Measurements from ENCODE around the gene POLD4. TPM values are rescaled to one million over a fixed set of nuclear protein-coding genes. Genes with fewer than 3 reads are reported as not detected.

POLD4 gene
- total and polyA plus RNA-seq, 2 of the 13 experiments (the other 11 are each of a cell fraction or from before 2014, with no cell fraction given) = 10.5 to 27.4 TPM

DNA sequence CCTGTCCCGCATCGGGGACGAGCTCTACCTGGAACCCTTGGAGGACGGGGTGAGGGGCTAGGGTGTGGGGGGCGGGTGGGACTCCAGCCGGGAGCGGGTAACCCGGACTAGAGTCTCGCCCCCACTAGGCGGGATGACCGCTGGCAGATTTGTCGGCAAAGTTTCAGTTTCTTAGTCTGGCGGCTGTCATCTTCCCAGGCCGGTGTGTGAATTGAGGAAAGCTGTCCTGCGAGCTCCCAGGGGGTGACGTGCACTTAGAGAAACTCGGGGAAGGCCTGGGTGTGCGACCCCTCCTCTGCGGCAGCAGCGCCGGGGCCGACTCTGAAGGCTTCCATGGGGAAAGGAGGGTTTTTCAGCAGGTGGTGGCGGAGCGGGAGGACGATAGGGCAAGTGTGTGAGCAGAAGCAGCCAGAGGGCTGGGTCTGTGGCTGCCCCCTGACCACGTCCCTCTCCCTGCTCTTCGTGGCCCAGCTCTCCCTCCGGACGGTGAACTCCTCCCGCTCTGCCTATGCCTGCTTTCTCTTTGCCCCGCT is 38.9 kb upstream of the POLD4 start:
- intact Hi-C loops (cut with micrococcal nuclease; ENCODE audit: unreplicated experiment) = no loop called here
- ChIA-PET POLR2A (interaction anchor here (0.6 to 3.8 kb wide), 18 partner anchors 9 to 550 kb away, joined by 3 to 81 read pairs (median 4); partner anchors contain the start of genes AIP, ANKRD13D, CDK2AP2 and CLCF1), CTCF (ENCODE audit: low intra/inter-chr PET ratio, low total read pairs) (no interaction called here)
- Histone ChIP-seq H3K9ac (ENCODE audit: insufficient read depth, low read depth, low read length) (peak overlapping the region; percentile 80), H3K9me3 (ENCODE audit: low read length) (no peaks in the 10 kb centered on the region), H3K4me2 (ENCODE audit: low read depth, low read length) (peak overlapping the region; percentile 97), H3K27me3 (ENCODE audit: control insufficient read depth in 1 of 2, insufficient read depth in 2 of 2, low read length in 2 of 2) (peaks cover 0 to 5% of the 10 kb centered on the region in 2 experiments; a peak in 1 of 5 replicates), H3K36me3 (replicated peaks in 1 of 2; ENCODE audit: control insufficient read depth in 1 of 2, insufficient read depth in 2 of 2, low read length in 2 of 2) (peaks cover 6 to 7% of the 10 kb centered on the region in 2 experiments; a peak in 3 of 5 replicates), H3K79me2 (ENCODE audit: insufficient read depth, low read length) (peaks cover 10% of the 10 kb centered on the region), H3K4me3 (replicated peaks in 1 of 3; ENCODE audit: insufficient read depth in 1 of 3, low read depth in 2 of 3, low read length in 3 of 3) (peak overlapping the region; percentile 74 to 85 (median 78)), H4K20me1 (ENCODE audit: insufficient read depth, low read length) (no peaks in the 10 kb centered on the region), H2AFZ (ENCODE audit: low read length) (no peak overlapping the region), H3K4me1 (ENCODE audit: insufficient read depth, low read length) (peaks cover 43% of the 10 kb centered on the region), H3K27ac (ENCODE audit: extremely low read length, insufficient read depth, low read length) (peak overlapping the region; percentile 76)
- FAIRE-seq (no peak), DNase-seq (ENCODE audit: low spot score) (no peak), ATAC-seq (peak; percentile 41)
- in situ Hi-C loops (cut with HindIII; ENCODE audit: extremely low pct_ligation_motif_present, low pct_unique_long_range_greater_than_20kb) = no loop called here
- WGBS (ENCODE audit: low lambda C conversion rate) = 25% methylated on average over 5 of the region's 31 CpGs
- TF ChIP-seq MXD4 (CRISPR knock-in tag; IDR thresholded peaks at IDR 0.05) (no peak), NRL (CRISPR knock-in tag; IDR thresholded peaks at IDR 0.05; ENCODE audit: borderline replicate concordance) (peak; percentile 27; the same call in 1 of the 2 replicates), ASH2L (IDR thresholded peaks at IDR 0.05; ENCODE audit: insufficient read length, low read depth, low read length) (peak; percentile 2), ZNF136 (CRISPR knock-in tag; IDR thresholded peaks at IDR 0.05; ENCODE audit: low read depth) (no peak), ATRX (CRISPR knock-in tag; IDR thresholded peaks at IDR 0.05; ENCODE audit: borderline replicate concordance) (no peak), GLI4 (CRISPR knock-in tag; IDR thresholded peaks at IDR 0.05; ENCODE audit: borderline replicate concordance) (0 out of 2 replicates have a peak, but pooled peaks have one; percentile 3)
- TF ChIP-seq, protein P1, sequence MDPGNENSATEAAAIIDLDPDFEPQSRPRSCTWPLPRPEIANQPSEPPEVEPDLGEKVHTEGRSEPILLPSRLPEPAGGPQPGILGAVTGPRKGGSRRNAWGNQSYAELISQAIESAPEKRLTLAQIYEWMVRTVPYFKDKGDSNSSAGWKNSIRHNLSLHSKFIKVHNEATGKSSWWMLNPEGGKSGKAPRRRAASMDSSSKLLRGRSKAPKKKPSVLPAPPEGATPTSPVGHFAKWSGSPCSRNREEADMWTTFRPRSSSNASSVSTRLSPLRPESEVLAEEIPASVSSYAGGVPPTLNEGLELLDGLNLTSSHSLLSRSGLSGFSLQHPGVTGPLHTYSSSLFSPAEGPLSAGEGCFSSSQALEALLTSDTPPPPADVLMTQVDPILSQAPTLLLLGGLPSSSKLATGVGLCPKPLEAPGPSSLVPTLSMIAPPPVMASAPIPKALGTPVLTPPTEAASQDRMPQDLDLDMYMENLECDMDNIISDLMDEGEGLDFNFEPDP (CRISPR knock-in tag; conservative IDR thresholded peaks at IDR 0.05) = 0 out of 2 replicates have a peak, but pooled peaks have one; percentile 57
- TF ChIP-seq, protein P2, sequence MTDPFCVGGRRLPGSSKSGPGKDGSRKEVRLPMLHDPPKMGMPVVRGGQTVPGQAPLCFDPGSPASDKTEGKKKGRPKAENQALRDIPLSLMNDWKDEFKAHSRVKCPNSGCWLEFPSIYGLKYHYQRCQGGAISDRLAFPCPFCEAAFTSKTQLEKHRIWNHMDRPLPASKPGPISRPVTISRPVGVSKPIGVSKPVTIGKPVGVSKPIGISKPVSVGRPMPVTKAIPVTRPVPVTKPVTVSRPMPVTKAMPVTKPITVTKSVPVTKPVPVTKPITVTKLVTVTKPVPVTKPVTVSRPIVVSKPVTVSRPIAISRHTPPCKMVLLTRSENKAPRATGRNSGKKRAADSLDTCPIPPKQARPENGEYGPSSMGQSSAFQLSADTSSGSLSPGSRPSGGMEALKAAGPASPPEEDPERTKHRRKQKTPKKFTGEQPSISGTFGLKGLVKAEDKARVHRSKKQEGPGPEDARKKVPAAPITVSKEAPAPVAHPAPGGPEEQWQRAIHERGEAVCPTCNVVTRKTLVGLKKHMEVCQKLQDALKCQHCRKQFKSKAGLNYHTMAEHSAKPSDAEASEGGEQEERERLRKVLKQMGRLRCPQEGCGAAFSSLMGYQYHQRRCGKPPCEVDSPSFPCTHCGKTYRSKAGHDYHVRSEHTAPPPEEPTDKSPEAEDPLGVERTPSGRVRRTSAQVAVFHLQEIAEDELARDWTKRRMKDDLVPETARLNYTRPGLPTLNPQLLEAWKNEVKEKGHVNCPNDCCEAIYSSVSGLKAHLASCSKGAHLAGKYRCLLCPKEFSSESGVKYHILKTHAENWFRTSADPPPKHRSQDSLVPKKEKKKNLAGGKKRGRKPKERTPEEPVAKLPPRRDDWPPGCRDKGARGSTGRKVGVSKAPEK (CRISPR knock-in tag; IDR thresholded peaks at IDR 0.05; ENCODE audit: borderline replicate concordance) = no peak
- TF ChIP-seq, protein P3, sequence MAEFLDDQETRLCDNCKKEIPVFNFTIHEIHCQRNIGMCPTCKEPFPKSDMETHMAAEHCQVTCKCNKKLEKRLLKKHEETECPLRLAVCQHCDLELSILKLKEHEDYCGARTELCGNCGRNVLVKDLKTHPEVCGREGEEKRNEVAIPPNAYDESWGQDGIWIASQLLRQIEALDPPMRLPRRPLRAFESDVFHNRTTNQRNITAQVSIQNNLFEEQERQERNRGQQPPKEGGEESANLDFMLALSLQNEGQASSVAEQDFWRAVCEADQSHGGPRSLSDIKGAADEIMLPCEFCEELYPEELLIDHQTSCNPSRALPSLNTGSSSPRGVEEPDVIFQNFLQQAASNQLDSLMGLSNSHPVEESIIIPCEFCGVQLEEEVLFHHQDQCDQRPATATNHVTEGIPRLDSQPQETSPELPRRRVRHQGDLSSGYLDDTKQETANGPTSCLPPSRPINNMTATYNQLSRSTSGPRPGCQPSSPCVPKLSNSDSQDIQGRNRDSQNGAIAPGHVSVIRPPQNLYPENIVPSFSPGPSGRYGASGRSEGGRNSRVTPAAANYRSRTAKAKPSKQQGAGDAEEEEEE (CRISPR knock-in tag; IDR thresholded peaks at IDR 0.05; ENCODE audit: borderline replicate concordance) = no peak
- TF ChIP-seq, protein P4, sequence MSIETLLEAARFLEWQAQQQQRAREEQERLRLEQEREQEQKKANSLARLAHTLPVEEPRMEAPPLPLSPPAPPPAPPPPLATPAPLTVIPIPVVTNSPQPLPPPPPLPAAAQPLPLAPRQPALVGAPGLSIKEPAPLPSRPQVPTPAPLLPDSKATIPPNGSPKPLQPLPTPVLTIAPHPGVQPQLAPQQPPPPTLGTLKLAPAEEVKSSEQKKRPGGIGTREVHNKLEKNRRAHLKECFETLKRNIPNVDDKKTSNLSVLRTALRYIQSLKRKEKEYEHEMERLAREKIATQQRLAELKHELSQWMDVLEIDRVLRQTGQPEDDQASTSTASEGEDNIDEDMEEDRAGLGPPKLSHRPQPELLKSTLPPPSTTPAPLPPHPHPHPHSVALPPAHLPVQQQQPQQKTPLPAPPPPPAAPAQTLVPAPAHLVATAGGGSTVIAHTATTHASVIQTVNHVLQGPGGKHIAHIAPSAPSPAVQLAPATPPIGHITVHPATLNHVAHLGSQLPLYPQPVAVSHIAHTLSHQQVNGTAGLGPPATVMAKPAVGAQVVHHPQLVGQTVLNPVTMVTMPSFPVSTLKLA (IDR thresholded peaks at IDR 0.05) = no peak
- TF ChIP-seq, protein P5, sequence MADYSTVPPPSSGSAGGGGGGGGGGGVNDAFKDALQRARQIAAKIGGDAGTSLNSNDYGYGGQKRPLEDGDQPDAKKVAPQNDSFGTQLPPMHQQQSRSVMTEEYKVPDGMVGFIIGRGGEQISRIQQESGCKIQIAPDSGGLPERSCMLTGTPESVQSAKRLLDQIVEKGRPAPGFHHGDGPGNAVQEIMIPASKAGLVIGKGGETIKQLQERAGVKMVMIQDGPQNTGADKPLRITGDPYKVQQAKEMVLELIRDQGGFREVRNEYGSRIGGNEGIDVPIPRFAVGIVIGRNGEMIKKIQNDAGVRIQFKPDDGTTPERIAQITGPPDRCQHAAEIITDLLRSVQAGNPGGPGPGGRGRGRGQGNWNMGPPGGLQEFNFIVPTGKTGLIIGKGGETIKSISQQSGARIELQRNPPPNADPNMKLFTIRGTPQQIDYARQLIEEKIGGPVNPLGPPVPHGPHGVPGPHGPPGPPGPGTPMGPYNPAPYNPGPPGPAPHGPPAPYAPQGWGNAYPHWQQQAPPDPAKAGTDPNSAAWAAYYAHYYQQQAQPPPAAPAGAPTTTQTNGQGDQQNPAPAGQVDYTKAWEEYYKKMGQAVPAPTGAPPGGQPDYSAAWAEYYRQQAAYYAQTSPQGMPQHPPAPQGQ (CRISPR knock-in tag; IDR thresholded peaks at IDR 0.05; ENCODE audit: borderline replicate concordance) = no peak
- TSS peak; percentile 76 for BruUV-seq (replicated peaks)
